Measurements from ENCODE around the gene HOXD3.
A peak's percentile ranks its signal among the peaks of the same experiment; 100 is the strongest.

HOXD3 gene

DNA sequence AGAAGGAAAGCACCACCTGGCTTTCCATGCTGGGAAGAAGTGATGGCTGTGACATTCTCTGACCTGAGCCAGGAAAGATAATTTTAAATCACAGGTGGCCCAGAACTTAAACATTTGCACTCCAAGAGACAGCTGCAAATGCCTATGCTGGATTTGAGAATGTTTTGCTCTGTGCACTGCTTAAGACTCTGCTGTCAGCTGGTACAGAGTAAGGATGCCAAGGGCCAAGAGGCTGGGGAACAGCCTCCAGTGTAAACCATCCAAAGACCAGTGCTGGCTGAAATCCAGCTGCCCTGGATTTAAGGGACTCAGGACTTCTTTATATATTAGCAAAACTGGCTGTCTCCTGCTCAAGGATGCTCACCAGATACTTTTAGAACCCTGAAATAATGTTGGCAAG lies 23.7 kb upstream of the HOXD3 start:
- DNase-seq, result no peak

DNA sequence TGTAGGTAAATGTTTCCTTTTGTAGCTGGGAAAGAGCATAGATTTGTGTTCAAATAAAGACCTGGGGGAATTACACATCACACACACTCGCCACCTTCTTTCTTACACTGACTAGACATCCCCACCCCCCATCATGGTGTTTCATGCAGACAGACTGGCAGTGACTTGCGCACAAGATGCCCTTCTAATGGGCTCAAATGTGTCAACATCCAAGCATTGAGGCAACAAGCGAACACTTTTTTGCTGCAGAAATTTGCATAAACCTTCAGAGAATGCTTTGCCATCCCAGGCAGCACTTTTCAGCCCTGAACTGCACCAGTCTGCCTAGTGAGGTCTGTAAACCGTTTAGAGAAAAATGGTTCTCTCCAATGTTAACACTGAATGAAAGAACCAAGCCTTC lies 23.1 kb upstream of the HOXD3 start:
- no peak for DNase-seq

DNA sequence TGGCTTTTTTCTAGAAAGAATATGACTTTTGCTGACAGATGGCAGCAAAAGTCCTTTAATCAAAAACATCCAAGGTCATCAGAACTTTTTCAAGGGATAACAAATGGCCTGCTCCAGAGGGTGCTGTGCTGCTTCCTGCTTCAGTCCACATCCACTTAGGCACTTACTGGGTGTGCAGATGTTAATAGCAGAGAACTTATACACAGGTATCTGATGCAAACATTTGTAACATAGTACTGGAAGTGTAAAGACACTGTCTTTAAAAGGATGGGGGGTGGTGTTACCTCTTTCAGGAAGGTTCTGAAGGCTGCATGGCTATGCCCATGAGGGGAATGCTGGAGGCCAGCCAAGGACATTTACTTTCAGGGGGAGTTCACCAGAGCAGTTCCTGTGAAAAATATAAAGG lies 22.1 kb upstream of the HOXD3 start:
- no peak for DNase-seq

DNA sequence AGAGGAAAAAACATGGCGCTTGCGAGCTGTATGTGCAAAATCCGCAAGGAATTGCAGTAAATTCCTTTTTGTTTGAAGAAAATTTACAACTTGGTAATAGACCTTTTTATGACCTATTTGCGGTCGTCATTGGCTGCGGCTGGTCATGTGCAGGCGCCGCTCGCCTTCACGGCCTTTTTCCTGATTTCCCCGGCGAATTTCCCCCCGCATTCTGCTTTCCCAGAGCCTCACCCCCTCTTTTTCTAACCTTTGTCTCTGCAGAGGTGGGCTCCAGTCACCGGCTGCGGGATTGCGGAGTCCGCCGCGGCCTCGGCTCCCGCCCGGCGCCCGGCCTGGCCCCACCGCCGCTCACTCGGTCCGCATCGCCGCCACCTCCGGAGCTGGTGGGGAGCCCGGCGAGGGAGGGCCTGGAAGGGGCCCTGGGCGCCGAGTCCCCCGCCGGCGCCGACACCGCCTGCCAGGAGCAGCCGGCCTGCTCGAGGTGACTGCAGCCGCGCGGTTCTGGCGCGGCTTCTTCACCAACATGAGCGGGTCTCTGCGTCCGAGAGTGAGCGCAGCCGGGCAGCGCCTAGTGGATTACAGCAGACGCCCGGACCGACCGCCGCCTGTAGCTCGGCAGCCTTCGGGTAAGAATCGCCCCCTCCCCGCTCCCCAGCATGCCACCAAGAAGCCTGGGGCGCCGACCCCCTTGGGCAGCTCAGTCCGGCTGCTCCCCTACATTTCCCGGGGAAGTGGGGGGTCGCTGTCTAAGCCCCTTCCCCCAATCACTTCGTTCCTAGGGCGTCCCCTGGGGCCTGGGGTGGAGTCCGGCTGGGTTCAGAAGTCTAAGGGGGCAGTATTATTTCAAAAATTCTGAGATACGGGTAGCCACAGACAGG lies 20.5 kb upstream of the HOXD3 start:
- no peak for DNase-seq

DNA sequence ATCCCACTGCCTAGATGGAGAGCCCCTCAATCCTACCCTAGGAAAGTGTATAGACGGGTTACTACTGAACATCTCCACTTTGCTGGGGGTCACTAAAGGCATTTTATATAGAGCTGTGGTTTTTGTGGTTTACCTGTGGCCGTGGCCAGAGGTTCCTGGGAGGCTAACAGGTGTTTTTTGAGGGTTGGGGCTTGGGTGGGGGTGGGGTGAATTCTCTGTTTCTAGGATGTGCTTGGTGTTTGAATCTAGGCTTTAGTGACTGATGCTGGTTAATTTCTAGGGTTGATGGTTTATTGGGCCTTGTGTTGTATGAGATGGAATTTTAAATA lies 19.9 kb upstream of the HOXD3 start:
- no peak for DNase-seq

DNA sequence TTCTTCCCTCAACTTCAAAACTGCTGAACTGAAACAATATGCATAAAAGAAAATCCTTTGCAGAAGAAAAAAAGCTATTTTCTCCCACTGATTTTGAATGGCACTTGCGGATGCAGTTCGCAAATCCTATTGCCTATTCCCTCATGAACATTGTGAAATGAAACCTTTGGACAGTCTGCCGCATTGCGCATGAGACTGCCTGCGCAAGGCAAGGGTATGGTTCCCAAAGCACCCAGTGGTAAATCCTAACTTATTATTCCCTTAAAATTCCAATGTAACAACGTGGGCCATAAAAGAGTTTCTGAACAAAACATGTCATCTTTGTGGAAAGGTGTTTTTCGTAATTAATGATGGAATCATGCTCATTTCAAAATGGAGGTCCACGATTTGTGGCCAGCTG lies 19.2 kb upstream of the HOXD3 start:
- DNase-seq, result no peak

DNA sequence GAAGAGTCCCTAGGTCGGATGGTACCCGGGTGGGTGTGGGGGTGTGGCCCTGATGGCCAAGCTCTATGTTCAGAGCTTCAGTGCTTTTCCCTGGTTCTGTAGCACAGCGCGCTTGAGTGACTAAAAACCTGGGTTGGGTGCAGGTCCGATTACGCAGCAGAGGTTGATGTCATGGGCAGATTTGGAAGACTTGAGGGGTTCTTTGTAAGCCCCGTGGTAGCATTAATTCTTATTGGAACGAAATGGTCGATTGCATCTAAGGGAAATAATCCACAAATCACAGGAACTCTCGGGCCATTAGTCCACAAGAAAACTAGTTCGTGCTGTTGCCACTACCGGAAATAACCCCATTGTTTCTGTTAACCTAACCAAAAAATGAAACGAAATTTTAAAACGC lies 18.6 kb upstream of the HOXD3 start:
- no peak for DNase-seq

DNA sequence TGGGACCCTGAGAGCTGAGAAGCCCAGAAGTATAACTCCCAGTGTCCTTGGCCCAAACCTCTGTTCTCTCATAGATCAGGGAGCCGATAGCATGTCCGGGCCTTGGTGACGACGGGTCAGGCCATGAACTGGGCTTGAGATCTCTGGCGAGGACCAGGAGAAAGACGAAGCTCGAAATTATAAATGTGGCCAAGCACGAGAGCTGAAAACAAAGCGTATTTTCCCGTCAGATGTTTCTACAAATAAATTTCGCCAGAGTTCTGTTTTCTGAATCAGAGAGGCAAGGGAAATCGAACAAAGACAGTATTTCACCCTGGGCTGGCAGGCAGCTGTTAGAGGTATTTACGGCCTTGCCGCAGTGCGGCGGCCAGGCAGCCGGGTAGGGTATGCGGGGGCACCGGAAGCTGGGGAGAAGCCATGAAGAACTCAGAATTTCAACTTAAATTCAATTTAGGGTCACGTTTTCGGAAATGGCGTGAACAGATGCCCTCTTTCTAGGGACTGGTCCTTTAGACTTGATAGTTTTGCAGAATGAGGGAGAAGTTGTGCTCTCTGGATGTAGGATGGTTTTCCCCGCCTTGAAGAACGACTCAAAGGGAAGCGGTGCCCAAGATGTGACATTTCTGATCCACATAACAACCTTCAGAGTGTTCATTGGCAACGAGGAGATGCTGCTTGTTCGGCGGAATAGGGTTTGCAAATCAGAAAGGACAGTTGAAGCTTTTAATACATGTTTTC lies 18.0 kb upstream of the HOXD3 start:
- no peak for DNase-seq

DNA sequence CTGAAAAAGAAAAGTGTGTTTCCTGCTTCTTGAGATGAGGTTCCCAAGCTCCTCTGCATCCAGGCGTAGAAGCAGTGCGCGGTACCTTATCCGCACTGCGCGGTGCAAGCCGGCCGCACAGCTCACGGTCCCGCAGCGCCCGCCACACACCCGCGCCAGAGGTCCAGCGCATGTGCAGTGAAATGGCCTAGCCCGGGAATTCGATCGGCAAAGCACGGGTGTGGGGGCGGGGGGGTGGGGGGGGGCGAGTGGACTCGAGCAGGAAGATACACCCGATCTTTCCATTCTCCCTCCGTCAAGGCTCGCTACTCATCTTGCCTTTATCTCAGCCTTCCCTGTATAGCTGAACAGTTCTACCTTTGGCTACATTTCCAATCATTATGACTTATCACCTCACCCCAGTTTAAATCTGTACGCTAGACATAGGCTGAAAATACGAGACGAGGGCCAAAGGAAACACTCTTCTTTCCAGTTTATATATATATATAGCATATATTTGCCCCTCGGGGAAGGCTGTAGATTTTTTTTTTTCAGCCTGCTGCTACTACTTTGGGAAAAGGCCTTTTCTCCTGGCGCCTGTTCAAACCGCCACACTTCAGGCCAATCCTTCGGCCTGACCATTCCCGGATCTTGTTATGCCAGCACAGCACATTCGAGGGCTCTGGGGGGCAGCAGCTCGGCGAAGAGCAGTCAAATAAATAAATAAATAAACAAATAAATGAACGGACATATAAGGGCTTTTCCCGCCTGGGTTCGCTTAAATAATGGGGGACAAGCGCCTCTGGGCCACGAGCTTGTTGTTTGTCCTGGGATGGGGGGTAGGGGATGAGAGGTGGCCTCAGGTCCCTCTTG lies 17.2 kb upstream of the HOXD3 start:
- no peak for DNase-seq

DNA sequence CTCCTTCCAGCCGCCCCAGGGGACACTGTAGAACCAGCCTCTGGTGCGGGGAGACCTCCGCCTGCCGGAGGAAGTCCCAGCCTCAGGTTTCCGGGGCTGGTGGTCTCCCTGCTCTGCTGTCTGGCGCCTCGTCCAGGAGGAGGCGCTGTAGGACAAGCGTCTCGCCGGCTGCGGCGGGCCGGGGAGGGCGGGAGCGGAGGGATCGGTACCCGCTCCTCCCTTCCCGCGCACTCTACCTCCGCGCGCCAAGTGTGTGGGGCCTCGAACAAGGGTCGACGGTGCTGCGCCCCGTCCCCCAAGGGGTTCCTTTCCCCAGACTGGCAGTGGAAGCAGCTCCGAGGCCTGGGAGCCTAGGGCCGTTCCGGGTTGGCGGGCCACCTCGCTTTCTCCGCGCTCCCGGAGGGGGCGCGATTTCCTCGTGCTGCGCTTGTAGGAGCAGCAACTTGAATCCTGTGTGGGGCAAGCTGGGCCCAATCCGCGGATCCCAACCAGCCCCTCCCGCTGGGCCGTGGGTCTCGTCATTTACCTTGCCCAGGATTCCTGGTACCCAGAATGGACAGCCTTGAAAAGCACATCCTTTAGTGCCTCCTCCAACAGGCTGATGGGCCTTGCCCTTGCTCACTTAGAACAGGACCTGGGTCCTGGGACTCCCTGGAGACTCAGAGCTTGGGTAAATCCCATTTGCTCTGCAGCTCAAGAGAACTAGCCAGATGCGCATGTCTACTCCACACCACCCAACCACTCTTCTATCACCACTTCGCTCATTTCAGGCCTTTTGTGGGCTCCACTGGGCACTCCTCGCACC lies 16.4 kb upstream of the HOXD3 start:
- peak; percentile 89 for DNase-seq

DNA sequence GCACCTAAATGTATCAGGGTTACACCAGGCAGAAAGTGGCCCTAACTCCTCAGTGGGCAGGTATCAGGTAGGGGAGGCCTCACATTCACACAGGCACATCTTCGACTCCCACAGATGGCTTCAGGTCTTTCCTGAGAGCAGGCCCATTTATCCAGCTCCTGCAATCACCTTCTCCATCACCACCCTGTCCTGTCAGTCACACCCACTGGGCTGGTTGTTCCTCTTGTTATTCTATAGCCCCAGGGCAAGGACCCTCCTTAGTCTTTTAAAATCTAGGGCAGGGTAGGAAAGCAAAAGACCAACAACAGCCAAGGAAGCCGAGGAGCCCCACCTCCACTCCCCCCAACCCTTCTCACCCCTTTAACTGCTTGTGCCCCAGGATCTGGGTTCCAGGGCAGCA lies 14.8 kb upstream of the HOXD3 start:
- DNase-seq, result no peak

DNA sequence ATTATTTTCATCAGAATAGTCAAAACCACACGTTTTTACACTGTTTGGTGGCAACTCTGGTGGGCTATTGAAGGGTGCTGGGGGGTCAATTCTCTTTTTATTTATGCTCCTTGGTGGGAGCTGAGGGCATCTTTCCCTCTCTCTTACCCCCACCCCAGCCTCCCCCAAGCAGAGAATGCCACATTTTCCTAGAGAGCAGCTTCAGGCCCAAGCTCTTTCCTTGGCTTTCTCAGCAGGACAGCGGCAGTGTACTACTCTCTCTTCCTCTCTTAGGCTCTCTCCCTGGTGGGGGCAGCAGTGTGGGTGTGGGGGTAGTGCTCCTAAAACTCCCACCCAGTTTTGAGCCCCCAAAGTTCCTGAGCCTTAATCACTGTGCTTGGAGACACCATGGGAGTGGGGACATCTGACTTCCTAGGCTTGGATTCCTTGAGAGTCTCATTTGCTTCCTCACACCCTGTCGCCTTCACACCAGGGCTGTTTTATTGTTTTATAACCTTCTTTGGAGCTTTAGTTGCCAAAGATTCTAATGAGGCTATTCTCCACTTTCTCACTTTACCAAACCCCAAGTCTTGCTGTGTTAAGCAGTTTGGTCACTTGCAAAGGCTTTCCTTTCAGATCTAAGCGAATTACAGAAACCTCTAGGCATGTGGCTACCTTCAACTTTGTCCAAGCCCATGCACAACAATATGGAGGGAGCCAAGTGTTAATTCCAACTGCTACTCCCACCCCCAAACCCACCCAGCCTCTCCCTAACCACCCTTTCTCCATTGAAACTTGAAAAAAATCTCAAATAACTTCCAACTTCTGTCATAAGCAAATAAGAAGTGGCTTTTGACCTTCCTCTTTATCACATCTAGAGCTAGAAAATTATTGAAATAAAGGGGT lies 11.8 kb upstream of the HOXD3 start:
- DNase-seq, result no peak

DNA sequence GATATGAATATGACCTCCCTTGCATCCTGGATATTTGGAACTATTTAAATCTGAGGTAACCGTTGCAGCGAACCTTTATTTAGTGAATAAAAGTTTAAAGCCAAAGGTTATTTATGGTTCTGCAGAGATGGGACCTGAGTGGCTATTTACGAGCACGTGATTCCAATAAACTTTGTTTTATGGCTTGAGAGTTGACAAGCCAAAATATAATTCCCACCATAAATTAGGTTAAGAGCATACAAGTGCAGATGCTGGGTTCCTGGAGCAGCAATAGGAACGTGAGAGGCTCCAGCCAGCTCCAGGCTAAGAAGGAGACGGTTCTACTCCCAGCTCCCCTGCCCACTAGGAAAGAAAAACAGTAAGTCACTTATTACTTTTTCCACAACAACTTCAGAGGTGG lies 11.0 kb upstream of the HOXD3 start:
- no peak for DNase-seq

DNA sequence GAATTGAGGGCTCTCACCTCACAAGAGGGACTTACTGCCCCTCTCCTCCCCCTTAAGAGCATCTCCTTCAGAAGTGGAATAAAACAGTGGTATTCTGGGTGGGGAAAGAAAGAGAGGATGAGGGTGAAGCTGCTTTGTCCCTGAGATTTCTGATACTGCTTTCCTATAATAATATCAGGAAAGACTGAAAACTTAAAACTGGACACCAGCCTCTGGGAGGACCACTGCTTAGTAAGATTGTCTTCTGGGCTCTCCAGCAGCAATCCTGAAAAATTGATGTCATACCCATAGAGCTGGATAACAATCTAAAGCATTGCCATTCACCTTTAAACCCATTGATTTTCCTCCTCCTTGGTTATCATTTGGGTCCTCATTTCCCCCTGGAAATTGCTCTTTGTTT lies 10.5 kb upstream of the HOXD3 start:
- DNase-seq, result no peak

DNA sequence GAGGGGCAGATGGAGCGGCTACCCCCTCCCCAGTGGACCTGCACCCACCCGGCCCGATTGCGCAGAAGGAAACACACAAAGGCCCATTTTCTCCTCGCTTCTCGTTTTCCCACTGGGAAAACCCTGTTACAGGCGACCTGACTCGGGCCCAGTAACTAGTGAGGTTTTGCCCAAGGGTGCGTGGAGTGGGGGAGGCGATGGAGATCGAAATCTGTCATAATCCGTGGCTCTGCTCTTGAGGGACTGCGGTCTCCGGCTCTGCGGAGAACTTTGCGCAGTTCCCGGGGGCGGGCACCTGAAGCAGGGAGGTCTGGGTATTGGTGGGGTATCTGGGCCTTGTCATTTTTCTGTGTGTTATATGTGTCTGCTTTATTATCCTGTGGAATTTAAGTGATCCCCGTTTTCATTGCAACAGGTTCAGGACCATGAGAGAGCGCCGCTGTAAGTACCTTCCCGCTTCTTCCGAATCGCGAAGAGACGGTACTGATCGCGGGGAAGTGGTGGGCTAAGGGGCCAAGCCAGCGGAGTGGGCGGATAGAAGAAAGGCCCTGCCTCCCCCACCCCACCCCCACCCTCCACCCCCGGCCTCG lies 9.8 kb upstream of the HOXD3 start:
- DNase-seq, result no peak

DNA sequence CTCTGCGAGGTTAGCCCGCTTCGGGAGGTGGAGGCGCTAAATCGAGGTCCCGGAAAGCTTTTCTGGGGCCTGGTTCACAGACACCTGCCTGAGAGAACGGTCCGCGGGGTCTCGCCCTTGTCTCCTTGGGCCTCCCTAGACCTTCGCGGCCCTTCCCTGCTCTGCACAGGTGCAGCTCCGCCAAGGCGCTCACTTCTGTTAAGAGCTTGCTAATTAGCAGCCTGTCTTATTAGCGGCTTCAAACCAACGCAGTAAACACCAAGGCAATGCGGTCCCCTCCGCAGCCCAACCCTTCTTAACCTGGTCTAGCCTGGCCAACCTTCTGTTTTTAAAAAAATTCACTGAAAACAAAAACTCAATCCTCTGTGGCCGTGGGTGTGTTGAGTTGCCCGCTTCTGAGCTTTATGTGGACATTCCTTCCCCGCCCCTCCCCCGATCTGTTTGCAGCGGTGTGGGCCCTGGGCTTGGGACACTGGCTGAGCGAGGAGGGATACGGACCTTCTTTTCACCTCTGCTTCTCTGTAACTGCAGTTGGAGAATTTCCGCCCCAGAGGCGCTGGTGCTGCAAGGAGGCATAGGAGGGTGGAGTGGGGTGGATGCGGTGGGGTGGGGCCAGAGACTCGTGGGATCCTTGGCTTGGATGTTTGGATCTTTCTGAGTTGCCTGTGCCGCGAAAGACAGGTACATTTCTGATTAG lies 9.2 kb upstream of the HOXD3 start:
- DNase-seq, result no peak

DNA sequence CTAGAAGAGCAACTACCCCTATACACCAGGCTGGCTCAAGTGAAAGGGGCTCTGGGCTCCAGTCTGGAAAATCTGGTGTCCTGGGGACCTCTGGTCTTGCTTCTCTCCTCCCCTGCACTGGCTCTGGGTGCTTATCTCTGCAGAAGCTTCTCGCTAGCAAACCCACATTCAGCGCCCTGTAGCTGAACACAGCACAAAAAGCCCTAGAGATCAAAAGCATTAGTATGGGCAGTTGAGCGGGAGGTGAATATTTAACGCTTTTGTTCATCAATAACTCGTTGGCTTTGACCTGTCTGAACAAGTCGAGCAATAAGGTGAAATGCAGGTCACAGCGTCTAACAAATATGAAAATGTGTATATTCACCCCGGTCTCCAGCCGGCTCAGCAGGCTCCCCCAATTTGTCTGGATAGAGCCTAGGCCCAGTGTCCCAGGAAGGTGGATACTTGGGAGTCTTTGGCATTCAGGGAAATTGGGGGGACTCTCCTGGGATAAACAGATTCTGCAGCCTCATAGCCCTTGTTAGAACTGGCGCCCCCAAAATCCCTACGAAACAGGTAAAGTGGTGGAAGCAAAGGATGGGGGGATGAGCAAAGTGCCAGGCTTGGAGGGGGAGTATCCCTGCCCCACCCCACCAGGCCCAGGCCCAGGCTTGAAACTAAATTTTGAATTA lies 8.2 kb upstream of the HOXD3 start:
- DNase-seq, result no peak

DNA sequence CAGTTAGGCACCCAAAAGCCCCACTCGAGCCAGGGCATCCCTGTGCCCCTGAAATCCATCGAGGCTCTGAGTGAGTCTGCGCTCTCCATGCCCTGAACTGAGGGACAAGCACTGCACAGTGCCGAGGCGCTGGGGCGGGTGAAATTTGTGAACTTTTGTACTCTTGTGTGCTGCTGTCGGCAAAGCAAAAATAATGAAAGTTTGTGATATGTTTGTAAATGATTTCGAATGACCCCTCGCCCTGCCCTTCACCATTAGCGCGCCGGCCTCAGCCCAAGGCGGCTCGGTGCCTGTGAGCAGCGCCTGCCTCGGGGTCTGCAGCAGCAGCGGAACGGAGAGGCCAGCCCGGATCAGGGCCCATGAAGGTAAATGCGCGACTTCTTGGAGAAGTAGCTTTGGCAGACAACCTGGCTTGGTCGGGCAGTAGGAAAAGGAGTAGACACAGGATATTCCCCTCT lies 7.6 kb upstream of the HOXD3 start:
- no peak for DNase-seq

DNA sequence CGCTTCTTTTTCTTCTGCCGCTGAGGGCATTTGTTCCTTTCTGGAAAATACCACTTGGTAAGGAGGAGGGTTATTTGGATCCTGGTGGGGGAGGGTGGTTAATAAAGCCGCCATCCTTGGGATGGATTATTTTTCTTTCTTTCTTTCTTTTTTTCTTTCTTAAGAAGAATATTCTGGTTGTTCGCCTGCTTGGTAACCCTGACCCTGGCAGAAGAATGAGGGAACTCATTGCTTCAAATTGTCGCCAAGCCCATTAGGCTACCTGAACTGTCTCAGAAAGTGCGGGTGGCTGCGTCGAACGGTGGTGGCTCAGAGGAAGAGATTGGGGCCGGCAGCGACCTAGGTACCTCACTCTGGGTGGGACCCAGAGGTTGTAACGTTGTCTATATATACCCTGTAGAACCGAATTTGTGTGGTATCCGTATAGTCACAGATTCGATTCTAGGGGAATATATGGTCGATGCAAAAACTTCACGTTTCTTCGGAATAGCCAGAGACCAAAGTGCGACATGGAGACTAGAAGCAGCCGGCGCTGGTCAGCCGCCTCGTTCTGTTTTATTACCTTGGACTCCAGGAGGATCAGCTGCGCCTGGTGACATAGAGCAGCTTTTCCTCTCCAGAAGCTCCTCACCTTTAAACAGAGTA lies 7.0 kb upstream of the HOXD3 start:
- no peak for DNase-seq
